HCT116 (cell line): ENCODE data around the gene PACRGL.

Source experiments
- ELF1 ChIP-seq: IDR thresholded peaks from 2 replicates; pipeline ENCODE4 v1.6.1; 2012; ENCODE audit warnings: low read depth, borderline replicate concordance
- POLR2A ChIP-seq: IDR thresholded peaks from 2 replicates; pipeline ENCODE4 v1.7.0; 2011; ENCODE audit warnings: borderline replicate concordance; ENCODE audit not compliant: insufficient read depth, insufficient read length; ENCODE audit errors: extremely low read depth

DNA sequence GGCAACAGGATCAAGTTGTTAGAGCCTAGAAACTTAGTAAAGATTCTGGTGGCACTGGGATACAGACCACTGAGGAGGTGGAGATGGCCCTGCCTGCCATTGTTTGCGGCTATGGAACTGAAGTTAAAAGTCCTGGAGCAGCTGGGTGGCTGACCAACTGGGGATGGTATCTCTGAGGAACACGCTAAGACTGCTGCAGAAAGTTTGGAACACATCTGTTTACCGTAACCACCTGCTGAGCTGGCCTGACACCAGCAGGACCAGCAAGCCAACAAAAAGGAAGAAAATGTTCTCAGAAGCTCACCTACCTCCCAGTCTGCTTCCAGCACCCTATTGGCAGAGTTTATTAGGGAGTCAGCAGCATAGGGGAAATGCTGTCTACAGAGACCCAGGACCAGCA lies 17.4 kb upstream of the PACRGL start:
- TF ChIP-seq POLR2A (no peak), ELF1 (no peak)
